ENCODE data around the gene MRPS27.

Gene MRPS27

GRCh38 chr5:72188166-72188565 lies 131.9 kb downstream of the MRPS27 start:
- no peak for DNase-seq (ENCODE audit: low read depth, low spot score)
- in situ Hi-C loops (cut with HindIII; ENCODE audit: low sequenced_read_pairs), result no loop called here
- no peak for TF ChIP-seq CTCF (IDR thresholded peaks at IDR 0.05; ENCODE audit: low read depth, low read length)
- no peak overlapping the region for H3K4me3 ChIP-seq (ENCODE audit: low read depth, low read length)

- in situ Hi-C loops (cut with HindIII; ENCODE audit: low sequenced_read_pairs), result no loop called here
- TF ChIP-seq CTCF (IDR thresholded peaks at IDR 0.05; ENCODE audit: low read depth, low read length), result no peak
- DNase-seq (ENCODE audit: low read depth, low spot score), result no peak
- no peak overlapping the region for H3K4me3 ChIP-seq (ENCODE audit: low read depth, low read length)
Measured at GRCh38 chr5:72187388-72188075, 132.5 kb downstream of the MRPS27 start.

DNA sequence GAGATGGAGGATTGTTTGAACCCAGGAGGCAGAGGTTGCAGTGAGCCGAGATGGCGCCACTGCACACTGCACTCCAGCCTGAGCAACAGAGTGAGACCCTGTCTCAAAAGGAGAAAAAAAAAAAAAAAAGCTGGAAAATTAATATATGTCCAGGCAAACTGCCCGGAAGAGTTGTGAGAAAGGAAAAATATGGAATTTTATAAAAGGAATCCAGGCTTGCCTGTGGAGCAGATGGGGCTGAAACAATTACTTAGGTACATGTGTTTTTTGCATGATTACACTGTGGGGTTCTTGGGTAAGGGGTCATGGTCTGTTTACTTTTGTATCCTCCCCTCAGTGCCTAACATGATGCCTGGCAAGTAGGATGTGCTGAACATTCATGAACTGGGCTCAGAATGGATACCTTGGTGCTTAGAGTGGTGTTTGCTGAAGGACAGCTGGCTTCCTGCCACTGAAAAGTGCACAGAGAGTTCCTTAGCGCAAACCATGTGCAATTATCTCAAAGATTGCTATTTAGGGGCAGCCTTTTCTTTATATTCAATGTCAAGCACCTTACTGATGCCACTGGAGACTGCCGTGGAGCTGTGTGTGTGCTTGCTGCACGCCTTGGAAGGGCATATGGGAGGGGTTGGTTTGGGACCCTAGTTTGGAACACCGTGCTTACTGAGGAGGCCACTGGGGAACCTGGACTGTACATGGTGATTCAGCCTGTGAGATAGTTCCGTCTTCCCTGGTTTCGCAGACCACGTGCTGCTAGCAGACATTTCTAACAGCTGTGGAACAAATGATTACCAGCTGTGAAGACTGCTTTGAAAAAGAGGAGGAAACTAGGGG lies 134.3 kb downstream of the MRPS27 start:
- H3K4me3 ChIP-seq (ENCODE audit: low read depth, low read length), result no peak overlapping the region
- no peak for TF ChIP-seq CTCF (IDR thresholded peaks at IDR 0.05; ENCODE audit: low read depth, low read length)
- in situ Hi-C loops (cut with HindIII; ENCODE audit: low sequenced_read_pairs), result no loop called here
- peak; percentile 58 for DNase-seq (ENCODE audit: low read depth, low spot score)

DNA sequence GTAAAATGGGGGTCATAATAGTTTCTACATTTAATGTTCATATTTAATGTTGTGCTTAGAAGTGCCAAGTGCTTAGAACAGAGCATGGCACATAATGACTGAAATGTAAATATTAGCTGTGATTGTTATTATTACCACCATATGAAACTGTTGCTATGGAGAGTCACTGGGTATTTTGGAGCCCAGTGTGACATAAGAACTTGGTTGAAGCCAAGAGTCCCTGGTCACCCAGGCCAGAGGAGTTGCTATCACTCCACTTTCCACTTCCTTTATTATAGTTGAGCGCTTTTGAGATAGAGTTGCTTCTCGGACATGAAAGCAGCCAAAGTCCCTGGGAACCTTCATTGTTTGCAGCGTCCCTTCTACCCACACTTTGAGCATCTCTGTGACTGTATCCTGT lies 135.6 kb downstream of the MRPS27 start:
- no peak for DNase-seq (ENCODE audit: low read depth, low spot score)
- no peak overlapping the region for H3K4me3 ChIP-seq (ENCODE audit: low read depth, low read length)
- no peak for TF ChIP-seq CTCF (IDR thresholded peaks at IDR 0.05; ENCODE audit: low read depth, low read length)
- in situ Hi-C loops (cut with HindIII; ENCODE audit: low sequenced_read_pairs), result no loop called here

- in situ Hi-C loops (cut with HindIII; ENCODE audit: low sequenced_read_pairs), result no loop called here
- no peak for TF ChIP-seq CTCF (IDR thresholded peaks at IDR 0.05; ENCODE audit: low read depth, low read length)
- no peak overlapping the region for H3K4me3 ChIP-seq (ENCODE audit: low read depth, low read length)
- DNase-seq (ENCODE audit: low read depth, low spot score), result no peak
Measured at GRCh38 chr5:72183101-72183520, 136.9 kb downstream of the MRPS27 start.

DNA sequence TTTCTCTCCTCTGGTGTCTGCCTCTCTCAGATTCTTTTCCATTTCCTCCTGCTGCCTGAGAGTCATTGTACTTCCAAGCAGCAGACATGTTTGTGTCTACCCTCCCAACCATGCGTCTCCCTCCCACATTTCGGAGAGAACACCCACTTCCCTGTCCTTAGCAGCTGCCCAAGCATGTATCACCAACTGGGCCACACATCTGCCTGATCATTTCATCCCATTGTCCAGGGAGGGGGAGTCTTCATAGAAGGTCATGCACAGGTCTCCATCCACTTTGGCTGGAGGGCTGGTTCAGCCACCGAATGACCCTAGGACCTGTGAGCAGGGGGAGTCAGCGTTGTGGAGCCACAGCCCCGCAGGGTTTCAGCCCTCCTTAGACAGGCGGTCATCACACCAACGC lies 137.4 kb downstream of the MRPS27 start:
- H3K4me3 ChIP-seq (ENCODE audit: low read depth, low read length), result no peak overlapping the region
- no peak for DNase-seq (ENCODE audit: low read depth, low spot score)
- no peak for TF ChIP-seq CTCF (IDR thresholded peaks at IDR 0.05; ENCODE audit: low read depth, low read length)
- in situ Hi-C loops (cut with HindIII; ENCODE audit: low sequenced_read_pairs), result no loop called here

All from astrocyte of the spinal cord (primary cell).